K562 (cell line): ENCODE measurements around the gene TTN. TPM values are rescaled to one million over a fixed set of nuclear protein-coding genes. Genes with fewer than 3 reads are reported as not detected.

Experiments used
- ATAC-seq: fragments of 200-7000 bp; cut with Tn5 transposase; 3 replicates; pipeline ENCODE4 v1.9.1; 2020; ENCODE audit warnings: moderate library complexity
- BruUV-seq: library from RNA; stranded (reverse); fragments of 400-500 nt; replicated peaks from 2 replicates; lab custom pipeline; 2021; lab: Mats Ljungman, UMichigan
- CTCF ChIA-PET: fragments of 300-600 bp; formaldehyde crosslinking; extraction: SDS; loops from one replicate; lab custom pipeline; 2021; ENCODE audit warnings: low intra/inter-chr PET ratio; lab: Yijun Ruan, JAX
- POLR2A ChIA-PET: fragments of 300-600, 350-650 bp; sonication (Branson Sonifier 250); formaldehyde crosslinking; extraction: SDS; loops from one replicate; lab custom pipeline; 2021; ENCODE audit warnings: antibody characterized with exemption, inconsistent platforms; lab: Yijun Ruan, JAX
- DNase-seq, 4 experiments: peaks; one replicate each; pipeline versions ENCODE4 v3.0.0 to v3.0.0-alpha.2; 2011 to 2018; ENCODE audit warnings: low spot score in 3 of 4, mixed read lengths in 3 of 4; ENCODE audit errors: extremely low read depth in 1 of 4
- FAIRE-seq: peaks from 2 replicates; lab custom pipeline; 2011; peaks lifted over from hg19 to GRCh38; lab: Jason Lieb, UNC
- H2AFZ ChIP-seq: 2 replicates; pipeline ENCODE4 v1.6.0; 2011; ENCODE audit warnings: low read depth, low read length, control low read depth, inconsistent platforms
- H3K27ac ChIP-seq: fragments of 200-600 bp; 3 replicates; pipeline ENCODE4 v1.8.0; 2011; ENCODE audit warnings: low read depth, mild to moderate bottlenecking, control low read depth, inconsistent platforms, low read length, moderate library complexity, mixed read lengths; ENCODE audit errors: extremely low read depth
- H3K27me3 ChIP-seq, 2 experiments: fragments of 300-600 bp in 1 of 2; 2 replicates in 1 of 2; 3 replicates in 1 of 2; pipeline versions ENCODE4 v1.6.0 to v1.8.0; 2011; ENCODE audit warnings: inconsistent platforms in 2 of 2, low read length in 2 of 2, mild to moderate bottlenecking in 1 of 2, mixed read lengths in 1 of 2, moderate library complexity in 1 of 2; ENCODE audit not compliant: control insufficient read depth in 2 of 2, insufficient read depth in 2 of 2
- H3K36me3 ChIP-seq: fragments of 300-600 bp; 3 replicates; pipeline ENCODE4 v1.8.0; 2011; ENCODE audit warnings: mild to moderate bottlenecking, low read length, inconsistent platforms; ENCODE audit not compliant: control insufficient read depth, insufficient read depth
- H3K4me1 ChIP-seq, 2 experiments: fragments of 200-600 bp in 1 of 2; replicated peaks in 1 of 2; 2 replicates in 1 of 2; 3 replicates in 1 of 2; pipeline versions ENCODE4 v1.5.1 to v1.8.0; 2011; ENCODE audit warnings: inconsistent platforms in 2 of 2, low read length in 2 of 2, mild to moderate bottlenecking in 1 of 2, mixed read lengths in 1 of 2, moderate library complexity in 1 of 2; ENCODE audit not compliant: control insufficient read depth in 2 of 2, insufficient read depth in 2 of 2
- H3K4me2 ChIP-seq: 2 replicates; pipeline ENCODE4 v1.6.1; 2011; ENCODE audit warnings: low read length, control low read depth, inconsistent platforms, mixed read lengths; ENCODE audit not compliant: insufficient read depth
- H3K4me3 ChIP-seq: fragments of 200-600 bp; sonication (generic), shearing (Covaris generic); 2 replicates; pipeline ENCODE4 v1.5.1; 2016; ENCODE audit warnings: control low read depth, inconsistent platforms
- H3K79me2 ChIP-seq: fragments of 200-600 bp; 3 replicates; pipeline ENCODE4 v1.8.0; 2011; ENCODE audit warnings: low read length, inconsistent platforms; ENCODE audit not compliant: control insufficient read depth, insufficient read depth
- H3K9ac ChIP-seq, 2 experiments: 2 replicates each; pipeline versions ENCODE4 v1.6.0 to v1.6.1; 2011; ENCODE audit warnings: low read depth in 2 of 2, low read length in 2 of 2, control low read depth in 1 of 2, inconsistent platforms in 1 of 2, mild to moderate bottlenecking in 1 of 2, mixed read lengths in 1 of 2; ENCODE audit not compliant: insufficient read depth in 1 of 2
- H3K9me1 ChIP-seq: one replicate; pipeline ENCODE4 v1.6.0; 2011; ENCODE audit warnings: inconsistent platforms, mild to moderate bottlenecking, low read length, moderate library complexity; ENCODE audit not compliant: control insufficient read depth, insufficient read depth
- H3K9me3 ChIP-seq: replicated peaks from 2 replicates; pipeline ENCODE4 v1.5.1; 2011; ENCODE audit warnings: low read depth, low read length, inconsistent platforms; ENCODE audit not compliant: control insufficient read depth, insufficient read depth
- H4K20me1 ChIP-seq: replicated peaks from 2 replicates; pipeline ENCODE4 v1.6.1; 2011; ENCODE audit warnings: low read length, inconsistent platforms, mixed read lengths; ENCODE audit not compliant: control insufficient read depth, insufficient read depth
- CBFB ChIP-seq: sonication (generic); formaldehyde crosslinking; IDR thresholded peaks from 2 replicates; pipeline ENCODE4 v1.4.0; 2020; ENCODE audit warnings: mild to moderate bottlenecking, missing genetic modification reagents
- CBX5 ChIP-seq: IDR thresholded peaks from 2 replicates; pipeline ENCODE4 v1.6.1; 2014; ENCODE audit warnings: low read depth, borderline replicate concordance
- CBX8 ChIP-seq: fragments of 200-600 bp; sonication (generic); IDR thresholded peaks from 2 replicates; pipeline ENCODE4 v1.6.1; 2012; ENCODE audit warnings: borderline replicate concordance, mixed run types, low read depth, mild to moderate bottlenecking, moderate library complexity, mixed read lengths, low read length, control low read depth, inconsistent platforms; ENCODE audit not compliant: poor library complexity, severe bottlenecking; ENCODE audit errors: extremely low read depth
- CHCHD3 ChIP-seq: fragments of 250-450 bp; sonication (Bioruptor Pico); IDR thresholded peaks from 2 replicates; pipeline ENCODE4 v2.1.2; 2022; ENCODE audit warnings: mild to moderate bottlenecking
- EP300 ChIP-seq: IDR thresholded peaks from 2 replicates; pipeline ENCODE4 v1.6.1; 2012; ENCODE audit warnings: low read length, improper control_type of control experiment
- HMGN3 ChIP-seq: IDR thresholded peaks from 2 replicates; pipeline ENCODE4 v1.6.1; 2011; ENCODE audit warnings: borderline replicate concordance, low read depth, mild to moderate bottlenecking, mixed read lengths, low read length; ENCODE audit not compliant: insufficient read length; ENCODE audit errors: extremely low read depth
- IRF2 ChIP-seq: sonication (generic); formaldehyde crosslinking; IDR thresholded peaks from 2 replicates; pipeline ENCODE4 v1.8.1; 2022; ENCODE audit warnings: mild to moderate bottlenecking, missing genetic modification reagents
- NFE2 ChIP-seq: IDR thresholded peaks from 2 replicates; pipeline ENCODE4 v1.6.1; 2014; ENCODE audit warnings: antibody characterized with exemption, low read depth
- RBM34 ChIP-seq: fragments of 200-400 bp; formaldehyde crosslinking; IDR thresholded peaks from 2 replicates; pipeline ENCODE4 v1.6.1; 2018; ENCODE audit warnings: low read length, borderline replicate concordance; ENCODE audit not compliant: insufficient read depth
- SMARCA5 ChIP-seq: fragments of 450-650 bp; IDR thresholded peaks from 2 replicates; pipeline ENCODE4 v1.6.1; 2016
- ZBTB49 ChIP-seq: sonication (generic); formaldehyde crosslinking; IDR thresholded peaks from 2 replicates; pipeline ENCODE4 v1.8.0; 2022; ENCODE audit warnings: missing genetic modification reagents, mild to moderate bottlenecking, borderline replicate concordance
- WGBS: fragments of 100-300 bp; shearing (Covaris generic); methylation state at CpG from one replicate; pipeline ENCODE4 v1.1.6; 2016; ENCODE audit warnings: low coverage, mixed read lengths; ENCODE audit not compliant: insufficient coverage; ENCODE audit errors: missing lambda C conversion rate; 5-methylcytosine and 5-hydroxymethylcytosine counted together
- in situ Hi-C: fragments of 300-500 bp; cut with MboI; formaldehyde crosslinking; loops from 4 replicates; pipeline ENCODE4 v1.15.0; 2018; ENCODE audit warnings: inconsistent platforms, mixed read lengths
- intact Hi-C: fragments of 100-400 bp; cut with micrococcal nuclease; formaldehyde crosslinking; loops from 2 replicates; pipeline ENCODE4 v1.14.2; 2022
- polyA plus RNA-seq, 8 experiments: library from polyadenylated mRNA; depleted of rRNA in 4 of 8; stranded (reverse) in 5 of 8; unstranded in 3 of 8; fragments of >200 nt; fragmentation: Nextera tagmentation in 2 of 8; fragmentation: Illumina TruSeq in 1 of 8; extraction: Ambion mirVana in 2 of 8; extraction: Trizol in 1 of 8; gene quantifications; 2 replicates each; pipeline versions ENCODE4 v1.2.1 to v1.2.3, GENCODE V29; 2011 to 2014; ENCODE audit warnings: inconsistent platforms in 1 of 8, missing spikeins in 1 of 8
- total RNA-seq, 7 experiments: library from RNA; depleted of rRNA in 6 of 7; stranded (reverse); fragments of >200 nt in 6 of 7; fragmentation: Illumina TruSeq in 2 of 7; extraction: Trizol in 2 of 7; gene quantifications; 2 replicates each; pipeline versions ENCODE4 v1.2.1 to v1.2.3, GENCODE V29; 2011 to 2021; ENCODE audit warnings: low replicate concordance in 1 of 7

TTN gene
- total and polyA plus RNA-seq, 9 of the 15 experiments (the other 6 are each of a cell fraction or from before 2014, with no cell fraction given) = under 0.01 to 0.20 (median 0.04) TPM; not detected in 1

GRCh38 chr2:178716394-178716793 lies 90.8 kb downstream of the TTN start (continued):
- TF ChIP-seq ZBTB49 = no peak
- TF ChIP-seq CHCHD3 = no peak
- TF ChIP-seq HMGN3 = no peak
- TF ChIP-seq IRF2 (CRISPR knock-in tag) = no peak
- TF ChIP-seq SMARCA5 = no peak
- no peak for TF ChIP-seq CBFB (CRISPR knock-in tag)
- no peak for TF ChIP-seq CBX5
- no peak for TF ChIP-seq NFE2
- TF ChIP-seq EP300 = no peak

GRCh38 chr2:178715366-178715765 lies 91.9 kb downstream of the TTN start:
- in situ Hi-C loops = no loop called here
- Histone ChIP-seq H3K9me1 (no peaks in the 10 kb centered on the region), H2AFZ (no peak overlapping the region), H3K9me3 (no peaks in the 10 kb centered on the region), H3K27ac (no peak overlapping the region), H3K36me3 (no peaks in the 10 kb centered on the region), H3K9ac (no peak overlapping the region), H3K4me3 (no peak overlapping the region), H3K27me3 (peaks cover 19% of the 10 kb centered on the region in 2 experiments), H3K4me1 (no peaks in the 10 kb centered on the region), H3K4me2 (no peak overlapping the region), H4K20me1 (no peaks in the 10 kb centered on the region), H3K79me2 (no peaks in the 10 kb centered on the region)
- BruUV-seq = no TSS peak
- ATAC-seq = no peak
- POLR2A ChIA-PET = no interaction called here
- intact Hi-C loops = no loop called here
- CTCF ChIA-PET = no interaction called here
- no peak for FAIRE-seq
- WGBS = 0% methylated on average over 6 of the region's 6 CpGs
- no peak for DNase-seq
- TF ChIP-seq CBX8 = peak; percentile 63
- no peak for TF ChIP-seq RBM34
